CD14-positive monocyte (primary cell): Measurements from ENCODE around the gene SPTBN4. TPM values are rescaled to one million over a fixed set of nuclear protein-coding genes. Genes with fewer than 3 reads are reported as not detected.
A peak's percentile ranks its signal among the peaks of the same experiment; 100 is the strongest.

Experiments
- DNase-seq, 3 donors: peaks; one replicate each; pipeline ENCODE4 v3.0.0-alpha.2; 2011 to 2022
- H2AFZ ChIP-seq: 2 replicates; pipeline ENCODE4 v1.6.0; 2012; ENCODE audit warnings: mild to moderate bottlenecking, low read depth, low read length, inconsistent platforms; ENCODE audit not compliant: insufficient read depth, poor library complexity, severe bottlenecking
- H3K27ac ChIP-seq, 2 donors: 1 replicate in 1 of 2; 2 replicates in 1 of 2; pipeline ENCODE4 v1.5.1; 2012 to 2013; ENCODE audit warnings: low read length in 2 of 2, control low read depth in 1 of 2, inconsistent platforms in 1 of 2, low read depth in 1 of 2, mild to moderate bottlenecking in 1 of 2
- H3K27me3 ChIP-seq, 2 donors: one replicate each; pipeline versions ENCODE4 v1.6.0 to v1.6.1; 2011 to 2013; ENCODE audit warnings: low read length in 2 of 2; ENCODE audit not compliant: control insufficient read depth in 2 of 2, insufficient read depth in 2 of 2
- H3K36me3 ChIP-seq, 2 donors: replicated peaks in 1 of 2; 1 replicate in 1 of 2; 2 replicates in 1 of 2; pipeline versions ENCODE4 v1.5.1 to v1.6.1; 2012 to 2013; ENCODE audit warnings: low read length in 2 of 2, control low read depth in 1 of 2, inconsistent platforms in 1 of 2, mild to moderate bottlenecking in 1 of 2; ENCODE audit not compliant: insufficient read depth in 2 of 2, control insufficient read depth in 1 of 2
- H3K4me1 ChIP-seq, 2 donors: 1 replicate in 1 of 2; 2 replicates in 1 of 2; pipeline versions ENCODE4 v1.5.1 to v1.6.1; 2012 to 2013; ENCODE audit warnings: low read length in 2 of 2, control low read depth in 1 of 2, inconsistent platforms in 1 of 2, mild to moderate bottlenecking in 1 of 2, moderate library complexity in 1 of 2; ENCODE audit not compliant: insufficient read depth in 2 of 2, control insufficient read depth in 1 of 2
- H3K4me2 ChIP-seq: replicated peaks from 2 replicates; pipeline ENCODE3; 2012; ENCODE audit warnings: low read length, moderate library complexity, mild to moderate bottlenecking; ENCODE audit not compliant: poor library complexity, severe bottlenecking; ENCODE audit errors: extremely low read depth
- H3K4me3 ChIP-seq, 3 experiments: fragments of 200-600 bp in 1 of 3; sonication (generic) in 1 of 3; replicated peaks in 1 of 3; 1 replicate in 2 of 3; 2 replicates in 1 of 3; pipeline ENCODE4 v1.5.1; 2011 to 2013; ENCODE audit warnings: low read length in 3 of 3, mild to moderate bottlenecking in 3 of 3, control low read depth in 2 of 3, low read depth in 2 of 3, inconsistent platforms in 1 of 3, moderate library complexity in 1 of 3
- H3K79me2 ChIP-seq: 2 replicates; pipeline ENCODE4 v1.6.0; 2012; ENCODE audit warnings: mild to moderate bottlenecking, control low read depth, inconsistent platforms, low read length, moderate library complexity; ENCODE audit not compliant: insufficient read depth
- H3K9ac ChIP-seq: 2 replicates; pipeline ENCODE4 v1.6.0; 2017; ENCODE audit warnings: low read length, mild to moderate bottlenecking; ENCODE audit not compliant: insufficient read depth, poor library complexity, severe bottlenecking
- H3K9me3 ChIP-seq, 2 donors: replicated peaks in 1 of 2; 1 replicate in 1 of 2; 2 replicates in 1 of 2; pipeline versions ENCODE4 v1.5.1 to v1.6.1; 2012 to 2013; ENCODE audit warnings: low read length in 2 of 2, control low read depth in 1 of 2; ENCODE audit not compliant: control insufficient read depth in 1 of 2, insufficient read depth in 1 of 2
- H4K20me1 ChIP-seq: 2 replicates; pipeline ENCODE4 v1.6.0; 2012; ENCODE audit warnings: mild to moderate bottlenecking, low read length, control low read depth, moderate library complexity; ENCODE audit not compliant: insufficient read depth
- H3K27ac Mint-ChIP-seq, 7 donors: one replicate each; pipeline ENCODE4 v1.8.0; 2020; ENCODE audit warnings: mild to moderate bottlenecking in 7 of 7, mixed read lengths in 7 of 7, moderate library complexity in 6 of 7, inconsistent platforms in 2 of 7
- H3K27me3 Mint-ChIP-seq, 3 donors: one replicate each; pipeline ENCODE4 v1.8.0; 2021 to 2022; ENCODE audit warnings: low read depth in 3 of 3, mild to moderate bottlenecking in 3 of 3, mixed read lengths in 3 of 3, moderate library complexity in 3 of 3, inconsistent platforms in 1 of 3
- H3K36me3 Mint-ChIP-seq, 2 donors: one replicate each; pipeline ENCODE4 v1.8.0; 2020; ENCODE audit warnings: mixed read lengths in 2 of 2, inconsistent platforms in 1 of 2, mild to moderate bottlenecking in 1 of 2
- H3K4me1 Mint-ChIP-seq: one replicate; pipeline ENCODE4 v1.8.0; 2020; ENCODE audit warnings: mild to moderate bottlenecking, mixed read lengths
- H3K4me3 Mint-ChIP-seq, 2 donors: one replicate each; pipeline ENCODE4 v1.8.0; 2020; ENCODE audit warnings: mild to moderate bottlenecking in 2 of 2, mixed read lengths in 2 of 2, moderate library complexity in 1 of 2
- H3K9me3 Mint-ChIP-seq, 7 donors: one replicate each; pipeline ENCODE4 v1.8.0; 2020 to 2022; ENCODE audit warnings: mixed read lengths in 7 of 7, mild to moderate bottlenecking in 6 of 7, moderate library complexity in 6 of 7, inconsistent platforms in 2 of 7
- CTCF ChIP-seq: fragments of 200-600 bp; IDR thresholded peaks from one replicate; pipeline ENCODE4 v1.8.0; 2022; ENCODE audit warnings: antibody characterized with exemption, mild to moderate bottlenecking
- WGBS: methylation state at CpG from one replicate; pipeline ENCODE4 v1.1.5; 2013; ENCODE audit warnings: missing lambda C conversion rate; ENCODE audit not compliant: insufficient coverage; 5-methylcytosine and 5-hydroxymethylcytosine counted together
- intact Hi-C, 2 donors: fragments of 100-400 bp; cut with micrococcal nuclease; formaldehyde crosslinking; loops; one replicate each; pipeline versions ENCODE4 v1.15.0 to v1.15.1; 2023
- polyA plus RNA-seq, 3 donors: library from polyadenylated mRNA; depleted of rRNA in 1 of 3; unstranded in 2 of 3; stranded (reverse) in 1 of 3; fragments of 300-500 nt in 2 of 3; fragments of >200 nt in 1 of 3; fragmentation: Illumina TruSeq in 2 of 3; gene quantifications; 1 replicate in 2 of 3; 2 replicates in 1 of 3; pipeline ENCODE4 v1.2.3, GENCODE V29; 2012 to 2021

Gene SPTBN4
- polyA plus RNA-seq, 3 donors, result 0.07 TPM; not detected in 2

- Histone ChIP-seq H3K4me2 (no peak overlapping the region), H3K27me3 (peaks cover 0 to under 1% of the 10 kb centered on the region in 2 donors), H4K20me1 (peaks cover 42% of the 10 kb centered on the region), H3K9me3 (no peaks in the 10 kb centered on the region), H3K79me2 (peaks cover 11% of the 10 kb centered on the region), H3K27ac (peak overlapping the region in 1 of 2 donors; percentile 6), H3K9ac (no peak overlapping the region), H3K4me1 (peaks cover 30 to 35% of the 10 kb centered on the region in 2 donors), H3K4me3 (no peak overlapping the region), H2AFZ (no peak overlapping the region), H3K36me3 (peaks cover 53 to 54% of the 10 kb centered on the region in 2 donors)
- Mint-ChIP-seq H3K9me3 (peaks cover 0 to 4% (median 2%) of the 10 kb centered on the region in 7 donors), H3K4me1 (peaks cover 32% of the 10 kb centered on the region), H3K4me3 (no peak overlapping the region), H3K36me3 (peaks cover 60 to 73% of the 10 kb centered on the region in 2 donors), H3K27ac (peak overlapping the region in 6 of 7 donors; percentile 20 to 73 (median 59)), H3K27me3 (peaks cover 2 to 6% (median 3%) of the 10 kb centered on the region in 3 donors)
- 97% methylated on average over 6 of the region's 9 CpGs for WGBS
- no peak for DNase-seq
- no peak for TF ChIP-seq CTCF
- intact Hi-C loops, result no loop called here
Measured at GRCh38 chr19:40588926-40589569, 122.2 kb downstream of the SPTBN4 start.

GRCh38 chr19:40589591-40590429 is 123.0 kb downstream of the SPTBN4 start:
- Histone ChIP-seq H3K4me2 (no peak overlapping the region), H4K20me1 (peaks cover 42% of the 10 kb centered on the region), H3K9ac (no peak overlapping the region), H3K4me3 (no peak overlapping the region), H2AFZ (no peak overlapping the region), H3K27ac (no peak overlapping the region), H3K79me2 (peaks cover 11% of the 10 kb centered on the region), H3K27me3 (peaks cover 0 to 7% of the 10 kb centered on the region in 2 donors), H3K9me3 (no peaks in the 10 kb centered on the region), H3K36me3 (peaks cover 46 to 48% of the 10 kb centered on the region in 2 donors), H3K4me1 (peaks cover 23 to 27% of the 10 kb centered on the region in 2 donors)
- H3K4me3 Mint-ChIP-seq, result no peak overlapping the region
- no peak for DNase-seq
- H3K9me3 Mint-ChIP-seq, result peaks cover 0 to 5% (median 2%) of the 10 kb centered on the region in 7 donors
- peak overlapping the region in 6 of 7 donors; percentile 31 to 75 (median 56) for H3K27ac Mint-ChIP-seq
- peaks cover 9 to 14% (median 9%) of the 10 kb centered on the region in 3 donors for H3K27me3 Mint-ChIP-seq
- peaks cover 52 to 65% of the 10 kb centered on the region in 2 donors for H3K36me3 Mint-ChIP-seq
- intact Hi-C loops, result no loop called here
- no peak for TF ChIP-seq CTCF
- peaks cover 32% of the 10 kb centered on the region for H3K4me1 Mint-ChIP-seq
- 95% methylated on average over 25 of the region's 26 CpGs for WGBS
